KG1 (cell line): ENCODE measurements around the gene ZNF619.
A peak's percentile ranks its signal among the peaks of the same experiment; 100 is the strongest.

Experiments
- DNase-seq: peaks from one replicate; lab custom pipeline; 2025; lab: John Stamatoyannopoulos, UW

Gene ZNF619

DNA sequence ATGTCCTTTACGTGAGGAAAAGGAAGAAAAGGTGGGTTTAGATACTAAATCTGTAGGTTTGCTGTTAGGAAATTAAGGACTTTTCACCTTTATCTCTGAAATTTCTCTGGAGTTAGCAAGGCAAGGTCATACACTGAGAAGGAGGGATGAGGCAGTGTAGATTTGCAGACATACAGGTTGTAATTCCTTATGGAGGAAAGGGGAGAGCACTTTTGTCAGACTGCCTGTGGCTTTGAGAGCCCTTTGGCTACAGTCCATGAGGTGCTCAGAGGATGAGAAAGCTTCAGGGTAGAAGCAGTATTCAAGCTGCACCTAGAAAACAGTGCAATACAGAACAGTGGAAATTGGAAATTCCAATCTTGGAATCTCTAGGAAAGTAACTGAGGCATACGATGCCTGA, 11.5 kb upstream of the ZNF619 start:
- DNase-seq = no peak

DNA sequence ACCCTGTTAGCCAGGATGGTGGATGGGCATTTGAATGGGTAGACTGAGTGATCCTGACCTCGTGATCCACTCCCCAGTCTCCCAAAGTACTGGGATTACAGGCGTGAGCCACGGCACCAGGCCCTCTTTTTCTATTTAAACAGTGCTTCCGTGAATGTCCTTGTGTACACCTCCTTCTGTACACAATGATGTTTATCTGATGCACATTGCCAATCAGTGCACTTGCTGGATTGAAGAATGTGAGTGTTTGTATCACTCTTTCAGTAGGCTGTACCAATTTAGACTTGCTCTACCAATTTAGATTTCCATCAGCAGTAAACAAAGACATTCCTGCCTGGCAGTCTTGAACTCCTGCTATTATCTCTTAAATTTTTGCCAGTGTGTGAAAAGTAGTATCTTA, 8.9 kb upstream of the ZNF619 start:
- DNase-seq = no peak

DNA sequence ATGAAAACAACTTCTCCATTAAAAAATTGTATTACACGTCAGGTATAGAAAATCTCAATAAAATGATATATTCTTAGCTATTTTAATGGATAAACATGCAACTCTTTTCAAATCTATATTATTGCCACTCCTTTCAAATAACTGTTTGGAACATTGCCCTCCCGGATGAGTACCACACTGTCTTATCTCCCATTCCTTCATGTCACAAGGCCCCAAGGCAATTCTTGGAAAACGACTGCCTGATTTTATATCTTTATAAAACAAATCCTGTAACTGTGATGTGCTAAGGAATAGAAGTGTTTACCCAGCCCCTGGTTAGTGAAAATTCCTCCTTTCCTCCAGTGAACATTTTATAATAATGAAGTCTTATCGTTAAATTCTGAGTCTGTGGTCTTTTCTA, 6.2 kb upstream of the ZNF619 start:
- DNase-seq = no peak

DNA sequence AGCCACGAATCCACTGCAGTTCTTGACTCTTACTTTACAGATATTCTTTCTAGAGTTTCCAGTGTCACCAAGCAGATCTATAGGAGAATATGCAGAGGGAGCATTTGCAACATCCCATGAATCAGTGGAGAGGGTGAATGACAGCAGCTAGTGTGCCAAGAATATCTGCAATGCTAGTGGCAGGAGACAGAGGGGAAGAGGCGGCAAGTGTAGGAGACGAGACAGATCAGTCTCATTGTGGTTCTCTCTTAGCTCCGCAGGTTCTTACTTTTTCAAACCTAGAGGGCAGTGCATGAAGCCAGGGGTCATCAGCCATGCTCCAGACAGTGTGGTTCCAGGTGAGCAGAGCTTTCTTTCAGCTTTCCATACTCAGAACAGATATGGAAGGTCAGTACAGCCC, 744 bp downstream of the ZNF619 start:
- DNase-seq = no peak

DNA sequence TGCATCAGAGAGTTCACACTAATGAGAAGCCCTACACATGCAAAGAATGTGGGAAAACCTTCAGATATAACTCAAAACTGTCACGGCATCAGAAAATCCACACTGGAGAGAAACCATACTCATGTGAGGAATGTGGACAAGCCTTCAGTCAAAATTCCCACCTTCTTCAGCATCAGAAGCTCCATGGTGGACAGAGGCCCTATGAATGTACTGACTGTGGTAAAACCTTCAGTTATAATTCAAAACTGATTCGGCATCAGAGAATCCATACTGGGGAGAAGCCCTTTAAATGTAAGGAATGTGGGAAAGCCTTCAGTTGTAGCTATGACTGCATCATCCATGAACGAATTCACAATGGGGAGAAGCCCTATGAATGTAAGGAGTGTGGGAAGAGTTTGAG, 10.2 kb downstream of the ZNF619 start:
- no peak for DNase-seq

DNA sequence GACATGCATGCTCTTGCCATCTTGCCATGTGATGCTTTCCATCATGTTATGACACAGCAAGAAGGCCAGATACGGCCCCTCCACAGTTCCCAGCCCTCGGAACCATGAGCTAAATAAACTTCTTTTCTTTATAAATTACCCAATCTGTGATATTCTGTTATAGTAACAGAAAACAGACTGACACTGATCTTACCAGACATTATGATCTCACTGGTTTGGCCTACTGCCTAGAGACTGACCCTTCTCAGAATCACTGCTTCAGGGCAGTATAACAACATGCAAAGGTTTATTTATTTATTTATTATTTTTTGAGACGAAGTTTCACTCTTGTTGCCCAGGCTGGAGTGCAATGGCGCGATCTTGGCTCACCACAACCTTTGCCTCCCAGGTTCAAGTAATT, 14.0 kb downstream of the ZNF619 start:
- DNase-seq = no peak

DNA sequence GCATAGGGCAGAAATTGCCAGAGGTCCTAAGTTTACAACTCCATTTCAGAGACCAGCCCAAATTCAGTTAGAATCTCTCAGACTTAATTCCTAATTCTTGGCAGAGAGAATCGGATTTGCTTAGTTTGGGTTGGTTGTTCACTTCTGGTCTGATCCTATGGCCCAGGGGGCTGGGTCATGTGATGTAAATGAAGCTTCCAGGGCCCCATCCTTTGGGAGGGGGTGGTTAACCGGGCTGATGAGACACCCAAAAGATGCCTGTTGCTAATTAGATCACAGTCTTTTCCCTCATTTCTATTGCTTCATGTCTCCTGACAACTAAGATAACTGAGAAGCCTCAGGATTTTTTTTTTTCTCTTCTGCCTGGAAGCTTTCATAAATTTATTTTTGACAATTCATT, 17.8 kb downstream of the ZNF619 start:
- DNase-seq = no peak

DNA sequence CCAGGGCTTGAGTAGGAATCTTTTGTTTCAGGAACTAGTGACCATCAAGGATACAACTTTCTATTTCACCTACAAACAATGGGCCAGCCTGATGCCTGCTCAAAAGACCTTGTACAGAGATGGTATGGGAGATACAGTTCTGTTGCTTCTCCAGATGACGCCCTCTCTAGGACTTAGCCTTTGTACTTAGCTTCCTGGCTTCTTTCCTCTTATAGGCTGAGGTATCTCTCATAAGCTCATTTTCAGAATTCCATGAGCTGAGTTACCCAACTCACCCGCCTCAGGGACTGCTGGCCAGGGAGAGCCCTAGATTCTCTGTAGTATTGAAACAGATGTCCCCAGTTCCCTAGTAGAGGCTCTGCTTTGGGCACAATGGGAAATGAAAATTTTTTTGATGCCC, 20.4 kb downstream of the ZNF619 start:
- DNase-seq = no peak

DNA sequence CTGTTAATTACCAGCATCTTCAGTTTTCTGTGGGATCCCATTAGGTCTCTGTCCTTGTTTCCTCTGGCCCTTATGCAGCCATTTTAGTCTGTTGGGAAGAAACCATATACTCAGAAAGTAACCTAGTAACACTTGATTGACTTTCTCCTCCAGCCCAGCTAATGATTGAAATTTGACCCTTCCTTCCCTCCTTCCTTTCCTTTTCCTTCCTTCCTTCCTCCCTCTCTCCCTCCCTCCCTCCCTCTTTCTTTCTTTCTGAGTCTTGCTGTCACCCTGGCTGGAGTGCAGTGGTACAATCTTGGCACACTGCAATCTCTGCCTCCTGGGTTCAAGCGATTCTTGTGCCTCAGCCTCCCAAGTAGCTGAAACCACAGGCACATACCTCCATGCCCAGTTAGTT, 23.0 kb downstream of the ZNF619 start:
- no peak for DNase-seq

DNA sequence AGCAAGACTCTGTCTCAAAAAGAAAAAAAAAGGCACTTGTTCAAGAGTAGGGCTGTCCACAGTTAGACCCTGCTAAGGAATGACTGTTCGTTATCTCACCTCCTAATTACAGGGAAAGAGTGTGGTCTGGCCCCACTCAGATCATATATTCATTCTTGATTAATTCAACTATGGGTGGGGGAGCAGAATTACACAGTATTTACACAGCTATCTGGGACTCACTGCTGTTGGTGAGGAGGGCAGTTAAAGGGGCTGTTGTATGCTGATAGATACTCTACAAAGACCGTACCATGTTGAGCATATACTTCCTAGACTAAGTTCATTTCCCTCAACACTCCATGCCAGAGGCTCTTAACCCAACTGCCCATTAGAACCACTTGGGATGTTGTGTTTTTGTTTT, 25.1 kb downstream of the ZNF619 start:
- DNase-seq = no peak

DNA sequence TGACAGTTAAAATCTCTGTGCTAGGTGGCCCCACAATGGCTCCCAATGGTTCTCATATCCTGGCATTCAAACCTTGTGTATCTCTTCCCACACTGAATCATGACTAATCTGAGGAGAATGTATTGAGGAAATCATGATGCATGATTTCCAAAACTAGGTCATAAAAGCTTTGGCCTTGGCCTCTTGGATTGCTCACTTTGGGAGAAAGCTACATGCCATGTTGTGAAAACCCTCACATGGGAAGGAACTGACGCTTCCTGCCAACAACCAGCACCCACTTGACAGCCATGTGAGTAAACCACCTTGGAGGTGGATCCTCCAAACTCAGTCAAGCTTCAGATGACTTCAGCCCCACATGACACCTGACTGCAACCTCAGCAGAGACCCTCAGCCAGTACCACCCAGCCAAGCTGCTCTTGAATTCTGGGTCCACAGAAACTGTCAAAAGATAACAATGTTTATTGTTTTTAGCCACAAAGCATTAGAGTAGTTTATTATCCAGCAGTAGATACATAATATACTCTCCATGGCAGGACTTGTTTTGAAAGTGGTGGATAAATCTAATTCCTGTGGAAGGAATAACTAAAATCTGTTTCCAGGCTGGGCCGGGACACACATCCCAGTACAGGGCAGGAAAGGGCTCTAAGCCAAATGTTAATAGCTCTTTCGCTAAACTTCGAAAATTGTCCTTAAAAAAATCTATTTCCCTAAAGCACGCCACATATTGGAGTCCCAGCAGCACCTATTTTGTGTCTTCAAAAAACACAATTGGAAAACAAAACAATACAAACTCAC, 27.9 kb downstream of the ZNF619 start:
- DNase-seq = no peak

DNA sequence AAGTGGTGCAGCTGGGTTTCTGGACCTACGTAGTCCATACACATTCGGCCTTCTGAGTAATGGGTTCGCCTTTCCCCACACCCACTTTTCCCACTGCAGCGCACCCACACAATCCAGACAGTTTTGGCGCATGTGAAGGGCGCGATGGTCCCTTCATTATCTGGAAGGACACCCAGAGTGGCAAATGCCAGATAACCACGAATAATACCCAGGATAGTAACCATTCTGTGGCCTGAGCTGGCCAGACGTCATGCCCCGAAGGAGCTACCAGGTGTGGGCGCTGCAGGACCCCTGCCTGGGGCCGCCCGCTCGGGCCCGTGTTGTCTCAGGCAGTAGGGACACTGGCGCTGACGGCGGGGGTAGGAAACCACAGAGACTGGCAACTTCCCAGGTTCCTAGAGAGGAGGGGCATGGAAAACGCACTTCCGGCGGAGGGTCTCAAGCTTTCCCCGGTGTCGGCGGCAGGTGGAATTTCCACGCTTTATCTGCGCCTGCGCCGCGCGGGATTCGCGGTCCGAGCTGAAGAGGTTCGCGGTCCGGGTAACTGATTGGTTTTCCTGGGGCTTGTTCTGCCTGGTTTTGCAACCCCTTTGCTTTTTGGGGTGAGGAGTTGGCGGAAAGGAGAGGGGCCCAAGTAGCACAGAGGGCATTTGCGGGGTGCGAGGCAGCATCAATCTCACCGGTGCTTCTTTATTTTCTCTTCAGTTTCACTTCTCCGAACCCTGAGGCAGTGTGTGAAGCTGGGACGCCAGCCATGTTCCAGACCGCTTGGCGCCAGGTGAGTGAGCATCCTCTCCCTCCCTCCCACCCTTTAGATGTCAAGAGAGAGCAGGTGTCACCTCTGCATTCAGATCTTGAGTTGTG, 28.9 kb downstream of the ZNF619 start, which contains the start of gene ZNF620:
Gene ZNF620, plus strand, starts transcription at position 441 of the 864 bp plus-strand sequence. Its CDS starts 314 bp downstream, at position 755.
- DNase-seq = no peak

DNA sequence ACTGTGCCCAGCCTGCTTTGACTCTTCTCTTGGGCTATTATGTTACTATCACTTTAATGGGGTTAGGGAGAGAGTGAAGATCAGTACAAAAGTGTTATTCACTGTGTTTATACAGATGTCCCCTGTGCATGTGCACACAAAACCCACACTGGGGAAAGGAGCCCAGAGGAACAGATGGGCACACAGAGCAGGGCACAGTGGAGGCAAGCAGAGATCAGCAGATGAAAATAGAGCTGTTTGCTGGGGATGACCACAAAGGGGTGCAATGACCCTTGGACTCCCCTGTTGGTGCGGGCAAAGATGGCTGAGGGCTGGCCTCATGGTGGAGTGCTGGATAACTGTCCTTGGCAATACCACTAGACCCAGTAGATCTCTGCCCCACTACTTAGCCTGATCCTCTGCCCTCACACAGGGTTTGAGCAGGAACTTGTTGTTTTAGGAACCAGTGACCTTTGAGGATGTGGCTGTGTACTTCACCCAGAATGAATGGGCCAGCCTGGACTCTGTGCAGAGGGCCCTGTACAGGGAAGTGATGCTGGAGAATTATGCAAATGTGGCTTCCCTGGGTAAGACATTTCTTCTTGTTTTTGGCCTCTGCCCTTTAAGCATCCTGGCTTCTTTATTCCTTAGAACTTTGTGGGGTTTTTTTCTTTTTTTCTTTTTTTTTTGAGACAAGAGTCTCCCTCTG, 34.3 kb downstream of the ZNF619 start:
- DNase-seq = no peak

DNA sequence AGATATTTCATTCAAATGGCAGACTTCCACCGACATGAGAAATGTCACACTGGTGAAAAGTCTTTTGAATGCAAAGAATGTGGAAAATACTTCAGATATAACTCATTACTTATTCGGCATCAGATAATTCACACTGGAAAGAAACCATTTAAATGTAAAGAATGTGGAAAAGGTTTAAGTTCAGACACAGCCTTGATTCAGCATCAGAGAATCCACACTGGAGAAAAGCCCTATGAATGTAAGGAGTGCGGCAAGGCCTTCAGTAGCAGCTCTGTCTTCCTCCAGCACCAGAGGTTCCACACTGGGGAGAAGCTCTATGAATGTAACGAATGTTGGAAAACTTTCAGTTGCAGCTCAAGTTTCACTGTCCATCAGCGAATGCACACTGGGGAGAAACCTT, 39.3 kb downstream of the ZNF619 start:
- no peak for DNase-seq

DNA sequence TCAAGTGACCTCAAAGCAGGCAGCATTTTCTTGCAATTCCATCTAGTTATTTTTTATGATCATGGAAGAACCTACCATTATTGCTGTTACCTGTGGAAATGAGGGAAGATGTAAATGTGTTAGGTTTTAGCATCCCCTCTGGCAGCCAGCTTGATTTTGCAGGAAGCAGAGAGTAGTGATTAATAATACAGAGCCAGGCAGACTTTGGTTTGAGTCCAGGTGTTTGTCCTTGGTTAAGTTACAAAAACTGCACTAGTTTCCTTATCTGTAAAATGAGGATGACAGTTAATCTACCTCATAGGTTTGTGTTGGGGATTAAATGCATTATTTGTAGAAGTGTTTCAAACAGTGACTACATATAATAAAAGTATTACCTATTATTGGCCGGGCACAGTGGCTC, 41.1 kb downstream of the ZNF619 start:
- no peak for DNase-seq

DNA sequence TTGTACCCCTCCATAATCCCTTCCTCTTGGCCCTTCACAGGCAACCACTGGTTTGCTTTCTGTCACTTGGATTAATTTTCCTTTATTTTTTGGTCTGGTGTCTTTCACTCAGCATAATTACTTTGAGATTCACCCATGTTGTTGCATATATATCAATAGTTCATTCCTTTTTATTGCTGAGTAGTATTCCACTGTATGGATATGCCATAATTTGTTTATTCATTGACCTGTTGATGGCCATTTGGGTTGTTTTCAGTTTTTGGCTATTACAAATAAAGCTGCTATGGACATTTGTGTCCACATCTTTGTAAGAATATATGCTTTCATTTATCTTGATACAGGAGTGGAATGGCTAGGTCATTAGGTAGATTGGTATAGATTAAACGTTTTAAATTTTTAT, 41.9 kb downstream of the ZNF619 start:
- DNase-seq = no peak

DNA sequence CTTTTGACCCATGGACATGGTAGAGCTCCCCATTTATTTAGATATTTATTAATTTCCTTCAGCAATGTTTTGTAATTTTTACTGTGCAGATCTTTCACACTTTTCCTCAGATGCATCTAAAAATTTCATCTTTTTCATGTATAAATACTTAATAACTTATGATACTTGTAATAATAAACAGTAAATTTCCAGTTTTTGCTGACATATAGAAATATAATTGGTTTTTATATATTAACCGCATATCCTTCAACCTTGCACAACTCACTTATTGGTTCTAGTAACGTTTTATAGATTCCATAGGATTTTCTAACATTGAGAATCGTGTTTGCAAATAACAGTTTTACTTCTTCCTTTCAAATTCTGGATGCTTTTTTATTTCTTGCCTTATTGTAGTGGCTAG, 44.3 kb downstream of the ZNF619 start:
- no peak for DNase-seq

DNA sequence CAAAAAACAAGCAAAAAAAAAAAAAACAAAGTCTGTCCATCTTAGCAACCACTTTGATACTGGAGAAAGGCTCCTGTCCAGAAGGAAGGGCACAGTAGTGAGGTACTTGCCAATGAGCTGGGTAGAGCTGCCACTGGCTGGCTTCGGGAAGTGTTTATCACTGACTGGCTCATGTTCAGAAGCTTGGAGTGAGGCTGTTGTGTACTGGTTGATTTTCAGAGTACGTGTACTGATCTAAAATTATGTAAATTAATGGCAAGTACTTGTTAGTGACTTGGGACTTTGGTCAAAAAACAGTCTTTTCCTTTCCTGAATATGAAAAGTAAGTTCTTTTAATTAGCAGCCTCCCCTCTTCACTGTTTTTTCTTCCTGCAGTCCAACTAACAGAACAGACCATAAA, 46.9 kb downstream of the ZNF619 start:
- no peak for DNase-seq

DNA sequence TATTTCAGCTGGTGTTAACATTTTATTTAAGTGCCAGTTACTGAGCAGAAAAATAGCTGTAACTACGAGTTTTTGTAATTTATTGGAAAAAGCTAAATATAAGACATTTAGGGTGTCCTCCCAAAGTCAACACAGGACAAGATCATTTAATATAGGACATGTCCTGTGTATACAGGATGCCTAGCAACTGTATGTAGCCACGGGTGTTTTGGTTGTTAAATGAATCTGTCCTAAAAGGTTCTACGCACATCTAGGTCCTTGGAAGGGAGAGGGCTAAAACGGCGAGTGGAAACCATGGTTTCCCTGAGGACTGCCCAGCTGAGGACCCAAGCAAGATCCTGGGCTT, 47.3 kb downstream of the ZNF619 start:
- no peak for DNase-seq

DNA sequence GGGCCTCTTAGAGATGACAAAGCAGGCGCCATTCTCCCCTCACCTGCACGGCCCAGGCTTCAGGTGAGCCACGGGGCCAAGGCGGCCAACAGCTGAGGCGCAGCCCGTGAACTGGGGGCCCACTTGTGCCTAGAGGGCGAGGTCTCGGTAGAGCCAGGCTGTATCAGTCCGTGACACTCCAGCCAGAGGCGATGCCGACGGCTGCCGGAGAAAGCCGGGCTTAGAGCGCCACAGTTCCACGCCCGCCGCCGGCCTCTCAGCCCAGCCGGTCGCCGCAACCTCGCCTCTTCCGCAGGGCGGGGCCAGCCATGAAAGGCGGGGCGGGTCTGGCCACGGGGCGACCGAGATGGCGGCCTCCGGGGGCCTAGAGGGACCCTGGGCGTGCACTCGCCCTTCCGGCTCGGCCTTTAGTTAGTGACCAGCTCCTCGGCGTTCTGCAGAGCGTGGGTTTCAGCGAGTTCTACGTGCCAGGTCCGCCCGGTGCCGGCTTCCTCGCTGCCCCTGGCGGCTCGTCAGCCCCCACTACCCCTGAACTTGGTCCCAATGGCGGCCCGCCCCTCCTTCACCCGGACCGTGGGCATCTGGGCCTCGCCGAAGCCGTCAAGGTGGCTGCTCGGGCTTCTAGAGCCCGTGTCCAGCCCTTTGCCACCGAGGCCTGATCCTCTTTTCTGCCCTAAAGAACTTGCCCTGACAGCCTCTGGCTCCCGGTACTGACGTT, 47.8 kb downstream of the ZNF619 start, which contains the start of gene ZNF621:
Gene ZNF621, plus strand, starts transcription at position 393 of the 718 bp plus-strand sequence. CDS start 881 bp downstream, outside the sequence.
- peak; percentile 78 for DNase-seq

DNA sequence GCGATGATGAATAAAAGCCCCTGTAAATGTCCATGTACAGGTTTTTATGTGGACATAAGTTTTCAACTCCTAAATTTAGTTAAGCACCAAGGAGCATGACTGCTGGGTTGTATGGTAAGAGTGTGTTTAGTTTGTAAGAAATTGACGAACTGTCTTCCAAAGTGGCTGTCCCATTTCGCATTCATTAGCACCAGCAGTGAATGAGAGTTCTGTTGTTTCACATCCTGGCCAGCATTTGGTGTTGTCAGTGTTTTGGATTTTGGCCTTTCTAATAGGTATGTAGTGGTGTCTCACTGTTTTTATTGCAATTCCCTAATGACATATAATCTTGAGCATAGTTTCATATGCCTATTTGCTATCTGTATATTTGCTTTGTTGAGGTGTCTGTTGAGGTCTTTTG, 51.5 kb downstream of the ZNF619 start:
- DNase-seq = no peak

DNA sequence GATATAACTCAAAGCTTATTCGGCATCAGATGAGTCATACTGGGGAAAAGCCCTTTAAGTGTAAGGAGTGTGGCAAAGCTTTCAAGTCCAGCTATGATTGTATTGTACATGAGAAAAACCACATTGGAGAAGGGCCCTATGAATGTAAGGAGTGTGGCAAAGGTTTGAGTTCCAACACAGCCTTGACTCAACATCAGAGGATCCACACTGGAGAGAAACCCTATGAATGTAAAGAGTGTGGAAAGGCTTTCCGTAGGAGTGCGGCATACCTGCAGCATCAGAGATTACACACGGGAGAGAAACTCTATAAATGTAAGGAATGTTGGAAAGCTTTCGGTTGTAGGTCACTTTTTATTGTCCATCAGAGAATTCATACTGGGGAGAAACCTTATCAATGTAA, 55.3 kb downstream of the ZNF619 start:
- no peak for DNase-seq
